ENCODE measurements around the gene INPP4A.

The INPP4A gene

GRCh38 chr2:98477506-98477905 lies 32.8 kb downstream of the INPP4A start:
- DNase-seq, result no peak

- no peak for DNase-seq
Observed at GRCh38 chr2:98478088-98478551, 33.5 kb downstream of the INPP4A start.

- no peak for DNase-seq
Observed at GRCh38 chr2:98478907-98479306, 34.2 kb downstream of the INPP4A start.

GRCh38 chr2:98479371-98479770 lies 34.7 kb downstream of the INPP4A start:
- DNase-seq, result no peak

GRCh38 chr2:98479959-98480524 lies 35.4 kb downstream of the INPP4A start:
- DNase-seq, result peak; percentile 35

- DNase-seq, result no peak
Observed at GRCh38 chr2:98480598-98480997, 35.9 kb downstream of the INPP4A start.

- no peak for DNase-seq
Observed at GRCh38 chr2:98482362-98482761, 37.7 kb downstream of the INPP4A start.

- DNase-seq, result no peak
Observed at GRCh38 chr2:98483257-98483861, 38.7 kb downstream of the INPP4A start.

GRCh38 chr2:98484121-98484557 lies 39.5 kb downstream of the INPP4A start:
- DNase-seq, result no peak

- no peak for DNase-seq
Observed at GRCh38 chr2:98484652-98485452, 40.2 kb downstream of the INPP4A start.

- no peak for DNase-seq
Observed at GRCh38 chr2:98485453-98485755, 40.7 kb downstream of the INPP4A start.

GRCh38 chr2:98486374-98486981 lies 41.8 kb downstream of the INPP4A start:
- DNase-seq, result no peak

- DNase-seq, result no peak
Observed at GRCh38 chr2:98487101-98487805, 42.6 kb downstream of the INPP4A start.

- peak; percentile 33 for DNase-seq
Observed at GRCh38 chr2:98487806-98488189, 43.1 kb downstream of the INPP4A start.

- DNase-seq, result no peak
Observed at GRCh38 chr2:98488252-98488651, 43.6 kb downstream of the INPP4A start.

GRCh38 chr2:98489486-98489885 lies 44.8 kb downstream of the INPP4A start:
- no peak for DNase-seq

GRCh38 chr2:98489971-98490962 lies 45.6 kb downstream of the INPP4A start:
- DNase-seq, result no peak

- no peak for DNase-seq
Observed at GRCh38 chr2:98492441-98492840, 47.8 kb downstream of the INPP4A start.

- DNase-seq, result no peak
Observed at GRCh38 chr2:98494699-98495098, 50.0 kb downstream of the INPP4A start.

- DNase-seq, result no peak
Observed at GRCh38 chr2:98496750-98497493, 52.3 kb downstream of the INPP4A start.
